PC-3 (cell line): ENCODE results near the gene NALCN. TPM values are rescaled to one million over a fixed set of nuclear protein-coding genes. Genes with fewer than 3 reads are reported as not detected.

Source experiments
- ATAC-seq: fragments of 200-7000 bp; cut with Tn5 transposase; 2 replicates; pipeline ENCODE4 v1.9.1; 2020; ENCODE audit warnings: mild to moderate bottlenecking, moderate library complexity
- BruUV-seq: library from RNA; stranded (reverse); fragments of 400-500 nt; replicated peaks from 2 replicates; lab custom pipeline; 2021; lab: Mats Ljungman, UMichigan
- CTCF ChIA-PET: fragments of 300-600 bp; sonication (Branson Sonifier 250); formaldehyde crosslinking; loops from one replicate; lab custom pipeline; 2022; ENCODE audit warnings: antibody characterized with exemption; lab: Charles Lee
- POLR2A ChIA-PET: fragments of 300-600 bp; sonication (Branson Sonifier 250); formaldehyde crosslinking; loops from one replicate; lab custom pipeline; 2022; ENCODE audit warnings: antibody characterized with exemption; ENCODE audit not compliant: unreplicated experiment; lab: Charles Lee
- DNase-seq: peaks from one replicate; pipeline ENCODE4 v3.0.0-alpha.2; 2015
- H2AFZ ChIP-seq: fragments of 300-600 bp; sonication (generic); 2 replicates; pipeline ENCODE4 v1.6.0; 2016; ENCODE audit warnings: antibody characterized with exemption, low read length
- H3F3A ChIP-seq: fragments of 300-600 bp; sonication (generic); one replicate; pipeline ENCODE4 v1.6.0; 2017; ENCODE audit warnings: antibody characterized with exemption, low read length, control low read depth, mild to moderate bottlenecking; ENCODE audit not compliant: unreplicated experiment
- H3K27ac ChIP-seq: fragments of 300-600 bp; sonication (generic); 2 replicates; pipeline ENCODE4 v1.5.1; 2016; ENCODE audit warnings: mild to moderate bottlenecking, low read length
- H3K27me3 ChIP-seq: fragments of 300-600 bp; sonication (generic); 2 replicates; pipeline ENCODE4 v1.6.1; 2016; ENCODE audit warnings: low read length, mixed read lengths
- H3K36me3 ChIP-seq: fragments of 300-600 bp; sonication (generic); 2 replicates; pipeline ENCODE4 v1.6.1; 2016; ENCODE audit warnings: low read depth, mixed run types, low read length, mixed read lengths
- H3K4me1 ChIP-seq: fragments of 300-600 bp; sonication (generic); 2 replicates; pipeline ENCODE4 v1.5.1; 2016; ENCODE audit warnings: low read length; ENCODE audit not compliant: insufficient read depth
- H3K4me2 ChIP-seq: fragments of 300-600 bp; sonication (generic); 2 replicates; pipeline ENCODE4 v1.6.0; 2016; ENCODE audit warnings: low read length
- H3K4me3 ChIP-seq: fragments of 300-600 bp; sonication (generic); 2 replicates; pipeline ENCODE4 v1.5.1; 2016; ENCODE audit warnings: mild to moderate bottlenecking, low read length, mixed read lengths
- H3K79me2 ChIP-seq: fragments of 300-600 bp; sonication (generic); 2 replicates; pipeline ENCODE4 v1.6.1; 2017; ENCODE audit warnings: low read length, mixed read lengths
- H3K9ac ChIP-seq: fragments of 300-600 bp; sonication (generic); 2 replicates; pipeline ENCODE4 v1.6.0; 2016; ENCODE audit warnings: mild to moderate bottlenecking, low read length
- H3K9me2 ChIP-seq: fragments of 300-600 bp; sonication (generic); replicated peaks from 2 replicates; pipeline ENCODE4 v1.6.1; 2016; ENCODE audit warnings: mixed run types, low read length, mixed read lengths
- H3K9me3 ChIP-seq: fragments of 300-600 bp; sonication (generic); 2 replicates; pipeline ENCODE4 v1.6.1; 2016; ENCODE audit warnings: low read length, mixed read lengths
- H4K20me1 ChIP-seq: fragments of 300-600 bp; sonication (generic); 2 replicates; pipeline ENCODE4 v1.6.1; 2016; ENCODE audit warnings: low read length, mixed read lengths
- CTCF ChIP-seq: fragments of 300-600 bp; sonication (generic); conservative IDR thresholded peaks from 2 replicates; pipeline ENCODE4 v1.5.1; 2017; ENCODE audit warnings: antibody characterized with exemption, low read depth, mild to moderate bottlenecking, low read length
- EZH2 ChIP-seq: fragments of 300-600 bp; sonication (generic); IDR thresholded peaks from one replicate; pipeline ENCODE4 v1.6.1; 2017; ENCODE audit warnings: antibody characterized with exemption, mild to moderate bottlenecking, low read length; ENCODE audit not compliant: unreplicated experiment
- EZH2phosphoT487 ChIP-seq: fragments of 300-600 bp; sonication (generic); IDR thresholded peaks from 2 replicates; pipeline ENCODE4 v1.6.1; 2018; ENCODE audit warnings: mild to moderate bottlenecking, antibody characterized with exemption, low read length, borderline replicate concordance
- intact Hi-C: fragments of 100-400 bp; cut with micrococcal nuclease; formaldehyde crosslinking; loops from 2 replicates; pipeline ENCODE4 v1.9.0; 2023
- total RNA-seq: library from RNA; depleted of rRNA; stranded (reverse); fragments of >200 nt; gene quantifications from 2 replicates; pipeline ENCODE4 v1.2.3, GENCODE V29; 2014

The NALCN gene
- total RNA-seq, 1 experiment from 2014 or later: 11.8 TPM

GRCh38 chr13:101398191-101398590 lies 18.1 kb downstream of the NALCN start:
- peak; percentile 48 for ATAC-seq
- H3K27me3 ChIP-seq: no peaks in the 10 kb centered on the region
- H3K79me2 ChIP-seq: no peaks in the 10 kb centered on the region
- peak; percentile 29 for DNase-seq
- H3K9me3 ChIP-seq: no peaks in the 10 kb centered on the region
- no peaks in the 10 kb centered on the region for H3F3A ChIP-seq
- no peaks in the 10 kb centered on the region for H4K20me1 ChIP-seq
- no TSS peak for BruUV-seq
- ChIA-PET POLR2A (no interaction called here), CTCF (no interaction called here)
- H3K36me3 ChIP-seq: no peaks in the 10 kb centered on the region
- no peak overlapping the region for H2AFZ ChIP-seq
- TF ChIP-seq EZH2phosphoT487 (no peak), CTCF (no peak), EZH2 (no peak)
- peak overlapping the region; percentile 47 for H3K4me2 ChIP-seq
- peak overlapping the region; percentile 42 for H3K27ac ChIP-seq
- peaks cover 22% of the 10 kb centered on the region for H3K4me1 ChIP-seq
- no peak overlapping the region for H3K9ac ChIP-seq
- H3K9me2 ChIP-seq: no peaks in the 10 kb centered on the region
- no peak overlapping the region for H3K4me3 ChIP-seq
- intact Hi-C loops: no loop called here

GRCh38 chr13:101397742-101398141 lies 18.6 kb downstream of the NALCN start:
- TF ChIP-seq EZH2 (no peak), EZH2phosphoT487 (no peak), CTCF (no peak)
- Histone ChIP-seq H3F3A (no peaks in the 10 kb centered on the region), H3K36me3 (no peaks in the 10 kb centered on the region), H4K20me1 (no peaks in the 10 kb centered on the region), H3K9ac (no peak overlapping the region), H3K27me3 (no peaks in the 10 kb centered on the region), H3K4me2 (peak overlapping the region; percentile 47), H3K9me3 (no peaks in the 10 kb centered on the region), H3K4me1 (peaks cover 22% of the 10 kb centered on the region), H3K4me3 (no peak overlapping the region), H3K27ac (peak overlapping the region; percentile 42), H3K79me2 (no peaks in the 10 kb centered on the region), H3K9me2 (no peaks in the 10 kb centered on the region), H2AFZ (no peak overlapping the region)
- DNase-seq: peak; percentile 77
- ChIA-PET POLR2A (no interaction called here), CTCF (no interaction called here)
- peak; percentile 96 for ATAC-seq
- no TSS peak for BruUV-seq
- intact Hi-C loops: no loop called here

- H3K9me2 ChIP-seq: no peaks in the 10 kb centered on the region
- ChIA-PET CTCF (no interaction called here), POLR2A (no interaction called here)
- no peaks in the 10 kb centered on the region for H3K9me3 ChIP-seq
- no peaks in the 10 kb centered on the region for H3F3A ChIP-seq
- ATAC-seq: no peak
- no TSS peak for BruUV-seq
- intact Hi-C loops: no loop called here
- no peak overlapping the region for H3K27ac ChIP-seq
- no peak overlapping the region for H2AFZ ChIP-seq
- H3K4me1 ChIP-seq: peaks cover 26% of the 10 kb centered on the region
- H3K4me3 ChIP-seq: no peak overlapping the region
- no peak for DNase-seq
- TF ChIP-seq EZH2phosphoT487 (no peak), EZH2 (no peak), CTCF (no peak)
- no peaks in the 10 kb centered on the region; the same call in 1 of the 2 replicates for H3K79me2 ChIP-seq
- no peaks in the 10 kb centered on the region for H3K27me3 ChIP-seq
- H3K36me3 ChIP-seq: no peaks in the 10 kb centered on the region
- H3K4me2 ChIP-seq: no peak overlapping the region
- no peaks in the 10 kb centered on the region for H4K20me1 ChIP-seq
- no peak overlapping the region for H3K9ac ChIP-seq
Observed at GRCh38 chr13:101394605-101395004, 21.7 kb downstream of the NALCN start.
